ENCODE data around the gene PAK5. TPM values are rescaled to one million over a fixed set of nuclear protein-coding genes. Genes with fewer than 3 reads are reported as not detected.

The PAK5 gene
- total and polyA plus RNA-seq, 4 donors: 0.02 to 0.17 (median 0.04) TPM; not detected in 1

- DNase-seq (ENCODE audit: low spot score): no peak
- H3K9ac ChIP-seq (ENCODE audit: low read depth in 1 of 2, low read length in 2 of 2): no peak overlapping the region
- TF ChIP-seq JUND (IDR thresholded peaks at IDR 0.05) (no peak), ZBTB33 (IDR thresholded peaks at IDR 0.05) (no peak), RXRA (IDR thresholded peaks at IDR 0.05) (no peak), TAF1 (conservative IDR thresholded peaks at IDR 0.05) (no peak), HNF4A (conservative IDR thresholded peaks at IDR 0.05) (no peak), HNF4G (IDR thresholded peaks at IDR 0.05) (no peak), ATF3 (IDR thresholded peaks at IDR 0.05) (no peak), REST (IDR thresholded peaks at IDR 0.05) (no peak), YY1 (IDR thresholded peaks at IDR 0.05) (no peak), CTCF (IDR thresholded peaks at IDR 0.05; ENCODE audit: low read depth, low read length, missing input control) (no peak), GABPA (IDR thresholded peaks at IDR 0.05 in 1 of 2, conservative IDR thresholded peaks at IDR 0.05 in 1 of 2) (no peak)
- no peaks in the 10 kb centered on the region for H3K36me3 ChIP-seq (ENCODE audit: control insufficient read depth in 4 of 4, insufficient read depth in 3 of 4, low read depth in 1 of 4, low read length in 3 of 4)
- H3K27ac ChIP-seq (ENCODE audit: low read depth in 1 of 2, low read length in 2 of 2): no peak overlapping the region
- H3K4me3 ChIP-seq (ENCODE audit: low read depth in 1 of 3, low read length in 3 of 3): no peak overlapping the region
- 53% methylated on average over 3 of the region's 3 CpGs for WGBS
- no peaks in the 10 kb centered on the region for H3K4me1 ChIP-seq (ENCODE audit: control insufficient read depth in 4 of 4, insufficient read depth in 4 of 4, low read length in 3 of 4)
- peaks cover 0 to 4% (median 3%) of the 10 kb centered on the region in 4 donors for H3K27me3 ChIP-seq (ENCODE audit: control insufficient read depth in 4 of 4, insufficient read depth in 4 of 4, low read length in 3 of 4)
- H3K9me3 ChIP-seq (ENCODE audit: control insufficient read depth in 4 of 4, low read length in 3 of 4): no peaks in the 10 kb centered on the region
Observed at GRCh38 chr20:9490161-9490560, 348.7 kb downstream of the PAK5 start.

GRCh38 chr20:9488063-9488462 is 350.8 kb downstream of the PAK5 start:
- Histone ChIP-seq H3K9me3 (ENCODE audit: control insufficient read depth in 4 of 4, low read length in 3 of 4) (no peaks in the 10 kb centered on the region), H3K4me1 (ENCODE audit: control insufficient read depth in 4 of 4, insufficient read depth in 4 of 4, low read length in 3 of 4) (no peaks in the 10 kb centered on the region)
- 49% methylated on average over 2 of the region's 2 CpGs for WGBS

More at GRCh38 chr20:9488063-9488462, 350.8 kb downstream of the PAK5 start:
- H3K27me3 ChIP-seq (ENCODE audit: control insufficient read depth in 4 of 4, insufficient read depth in 4 of 4, low read length in 3 of 4): peaks cover 0 to 3% (median 1%) of the 10 kb centered on the region in 4 donors
- TF ChIP-seq GABPA (IDR thresholded peaks at IDR 0.05 in 1 of 2, conservative IDR thresholded peaks at IDR 0.05 in 1 of 2): no peak
- no peak for TF ChIP-seq TAF1 (conservative IDR thresholded peaks at IDR 0.05)
- no peak for TF ChIP-seq HNF4G (IDR thresholded peaks at IDR 0.05)
- TF ChIP-seq FOXA2 (IDR thresholded peaks at IDR 0.05): no peak
- no peak for TF ChIP-seq FOXA1 (IDR thresholded peaks at IDR 0.05)
- no peak for TF ChIP-seq CTCF (IDR thresholded peaks at IDR 0.05; ENCODE audit: low read depth, low read length, missing input control)
- no peak for TF ChIP-seq YY1 (IDR thresholded peaks at IDR 0.05)
- no peak for TF ChIP-seq ATF3 (IDR thresholded peaks at IDR 0.05)
- TF ChIP-seq JUND (IDR thresholded peaks at IDR 0.05): no peak
- no peak for TF ChIP-seq MAX (IDR thresholded peaks at IDR 0.05)
- no peak for TF ChIP-seq NR2F2 (IDR thresholded peaks at IDR 0.05)
- no peak for TF ChIP-seq EGR1 (IDR thresholded peaks at IDR 0.05; ENCODE audit: low read depth in 2 of 2)
- no peak for DNase-seq (ENCODE audit: low spot score)
- no peak overlapping the region for H3K9ac ChIP-seq (ENCODE audit: low read depth in 1 of 2, low read length in 2 of 2)
- no peak overlapping the region for H3K27ac ChIP-seq (ENCODE audit: low read depth in 1 of 2, low read length in 2 of 2)
- no peaks in the 10 kb centered on the region for H3K36me3 ChIP-seq (ENCODE audit: control insufficient read depth in 4 of 4, insufficient read depth in 3 of 4, low read depth in 1 of 4, low read length in 3 of 4)
- no peak overlapping the region for H3K4me3 ChIP-seq (ENCODE audit: low read depth in 1 of 3, low read length in 3 of 3)
